IMR-90 (cell line): ENCODE measurements around the gene OBI1.

Experiments
- BHLHE40 ChIP-seq: fragments of 150-350 bp; IDR thresholded peaks from 2 replicates; pipeline ENCODE4 v1.6.1; 2016; ENCODE audit warnings: mild to moderate bottlenecking, low read depth, low read length
- CEBPB ChIP-seq: IDR thresholded peaks from 2 replicates; pipeline ENCODE4 v1.6.1; 2012; ENCODE audit warnings: low read depth, low read length, improper control_type of control experiment
- CHD1 ChIP-seq: IDR thresholded peaks from 2 replicates; pipeline ENCODE4 v1.6.1; 2012; ENCODE audit warnings: low read depth, low read length, improper control_type of control experiment
- CTCF ChIP-seq: conservative IDR thresholded peaks from 2 replicates; pipeline ENCODE4 v1.5.1; 2012; ENCODE audit warnings: mild to moderate bottlenecking, low read depth, low read length, improper control_type of control experiment
- POLR2A ChIP-seq: IDR thresholded peaks from 2 replicates; pipeline ENCODE4 v1.6.1; 2012; ENCODE audit warnings: mild to moderate bottlenecking, low read depth, low read length
- RCOR1 ChIP-seq: IDR thresholded peaks from 2 replicates; pipeline ENCODE4 v1.6.1; 2012; ENCODE audit warnings: mild to moderate bottlenecking, low read length, improper control_type of control experiment; ENCODE audit not compliant: insufficient replicate concordance

GRCh38 chr13:78649997-78650716 lies 8.8 kb downstream of the OBI1 start:
- no peak for TF ChIP-seq CEBPB
- TF ChIP-seq POLR2A: no peak
- TF ChIP-seq RCOR1: no peak
- no peak for TF ChIP-seq CTCF
- no peak for TF ChIP-seq CHD1
- no peak for TF ChIP-seq BHLHE40
